Measurements from ENCODE around the gene TSPAN9. TPM values are rescaled to one million over a fixed set of nuclear protein-coding genes. Genes with fewer than 3 reads are reported as not detected.

Gene TSPAN9
- total and polyA plus RNA-seq, 10 of the 15 experiments (the other 5 are each of a cell fraction or from before 2014, with no cell fraction given), result 0.03 to 1.0 (median 0.12) TPM; not detected in 5

GRCh38 chr12:3304436-3305165 lies 227.4 kb downstream of the TSPAN9 start:
- H3K9ac ChIP-seq (ENCODE audit: control insufficient read depth, insufficient read depth, low read length), result no peak overlapping the region
- H3K27ac ChIP-seq (ENCODE audit: control insufficient read depth, insufficient read depth), result no peak overlapping the region
- POLR2A ChIA-PET, result no interaction called here
- no peaks in the 10 kb centered on the region for H3K36me3 ChIP-seq (ENCODE audit: control insufficient read depth in 2 of 2, insufficient read depth in 2 of 2, low read length in 1 of 2)
- H4K20me1 ChIP-seq (ENCODE audit: control insufficient read depth, insufficient read depth), result no peaks in the 10 kb centered on the region
- SMC1A ChIA-PET (ENCODE audit: uncharacterized antibody, unreplicated experiment), result no interaction called here
- in situ Hi-C loops (cut with MboI) (no loop called here), intact Hi-C loops (cut with micrococcal nuclease; ENCODE audit: unreplicated experiment) (no loop called here)
- FAIRE-seq (no peak), ATAC-seq (no peak), DNase-seq (ENCODE audit: low read depth, low spot score) (no peak)
- RAD21 ChIA-PET (ENCODE audit: unreplicated experiment), result no interaction called here
- no peaks in the 10 kb centered on the region for H3K79me2 ChIP-seq (ENCODE audit: control insufficient read depth, insufficient read depth, low read length)
- WGBS (ENCODE audit: insufficient coverage, insufficient replicate concordance, low lambda C conversion rate, missing lambda C conversion rate), result 61% methylated on average over 30 of the region's 30 CpGs
- CTCF ChIA-PET, result no interaction called here
- no TSS peak for BruUV-seq (replicated peaks)
- no peak overlapping the region for H3K4me2 ChIP-seq (ENCODE audit: control insufficient read depth, insufficient read depth)
- H3K4me1 ChIP-seq (ENCODE audit: control insufficient read depth, insufficient read depth, low read length), result no peaks in the 10 kb centered on the region
- no peak overlapping the region for H2AFZ ChIP-seq (ENCODE audit: control insufficient read depth, low read depth, low read length)
- H3K27me3 ChIP-seq (replicated peaks in 1 of 2; ENCODE audit: control insufficient read depth in 2 of 2, insufficient read depth in 2 of 2, low read length in 1 of 2), result no peaks in the 10 kb centered on the region; a peak in 2 of 4 replicates
- no peak overlapping the region for H3K4me3 ChIP-seq
- no peaks in the 10 kb centered on the region for H3K9me3 ChIP-seq (replicated peaks; ENCODE audit: control insufficient read depth, insufficient read depth, low read length)
- TF ChIP-seq ZBTB4 (CRISPR knock-in tag; IDR thresholded peaks at IDR 0.05) (no peak), ESRRA (IDR thresholded peaks at IDR 0.05; ENCODE audit: low read length) (no peak), CHD2 (IDR thresholded peaks at IDR 0.05; ENCODE audit: borderline replicate concordance, low read depth, low read length) (no peak), SMARCA5 (IDR thresholded peaks at IDR 0.05) (no peak), TAF1 (IDR thresholded peaks at IDR 0.05; ENCODE audit: borderline replicate concordance, low read depth, low read length) (no peak), RELA (IDR thresholded peaks at IDR 0.05; ENCODE audit: borderline replicate concordance, partially characterized antibody) (no peak), MTA3 (IDR thresholded peaks at IDR 0.05; ENCODE audit: borderline replicate concordance, low read length) (no peak), BMI1 (IDR thresholded peaks at IDR 0.05; ENCODE audit: borderline replicate concordance) (no peak), ELK1 (IDR thresholded peaks at IDR 0.05; ENCODE audit: low read depth, low read length) (no peak), EED (IDR thresholded peaks at IDR 0.05; ENCODE audit: low read depth) (no peak), TARDBP (IDR thresholded peaks at IDR 0.05; ENCODE audit: borderline replicate concordance) (no peak), RUNX3 (IDR thresholded peaks at IDR 0.05; ENCODE audit: low read length) (no peak), SREBF2 (IDR thresholded peaks at IDR 0.05; ENCODE audit: low read length) (no peak), BRCA1 (IDR thresholded peaks at IDR 0.05; ENCODE audit: low read depth, low read length) (no peak)
- TF ChIP-seq, protein P1, sequence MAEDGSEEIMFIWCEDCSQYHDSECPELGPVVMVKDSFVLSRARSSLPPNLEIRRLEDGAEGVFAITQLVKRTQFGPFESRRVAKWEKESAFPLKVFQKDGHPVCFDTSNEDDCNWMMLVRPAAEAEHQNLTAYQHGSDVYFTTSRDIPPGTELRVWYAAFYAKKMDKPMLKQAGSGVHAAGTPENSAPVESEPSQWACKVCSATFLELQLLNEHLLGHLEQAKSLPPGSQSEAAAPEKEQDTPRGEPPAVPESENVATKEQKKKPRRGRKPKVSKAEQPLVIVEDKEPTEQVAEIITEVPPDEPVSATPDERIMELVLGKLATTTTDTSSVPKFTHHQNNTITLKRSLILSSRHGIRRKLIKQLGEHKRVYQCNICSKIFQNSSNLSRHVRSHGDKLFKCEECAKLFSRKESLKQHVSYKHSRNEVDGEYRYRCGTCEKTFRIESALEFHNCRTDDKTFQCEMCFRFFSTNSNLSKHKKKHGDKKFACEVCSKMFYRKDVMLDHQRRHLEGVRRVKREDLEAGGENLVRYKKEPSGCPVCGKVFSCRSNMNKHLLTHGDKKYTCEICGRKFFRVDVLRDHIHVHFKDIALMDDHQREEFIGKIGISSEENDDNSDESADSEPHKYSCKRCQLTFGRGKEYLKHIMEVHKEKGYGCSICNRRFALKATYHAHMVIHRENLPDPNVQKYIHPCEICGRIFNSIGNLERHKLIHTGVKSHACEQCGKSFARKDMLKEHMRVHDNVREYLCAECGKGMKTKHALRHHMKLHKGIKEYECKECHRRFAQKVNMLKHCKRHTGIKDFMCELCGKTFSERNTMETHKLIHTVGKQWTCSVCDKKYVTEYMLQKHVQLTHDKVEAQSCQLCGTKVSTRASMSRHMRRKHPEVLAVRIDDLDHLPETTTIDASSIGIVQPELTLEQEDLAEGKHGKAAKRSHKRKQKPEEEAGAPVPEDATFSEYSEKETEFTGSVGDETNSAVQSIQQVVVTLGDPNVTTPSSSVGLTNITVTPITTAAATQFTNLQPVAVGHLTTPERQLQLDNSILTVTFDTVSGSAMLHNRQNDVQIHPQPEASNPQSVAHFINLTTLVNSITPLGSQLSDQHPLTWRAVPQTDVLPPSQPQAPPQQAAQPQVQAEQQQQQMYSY (CRISPR knock-in tag; IDR thresholded peaks at IDR 0.05), result no peak
- TF ChIP-seq, protein P2, sequence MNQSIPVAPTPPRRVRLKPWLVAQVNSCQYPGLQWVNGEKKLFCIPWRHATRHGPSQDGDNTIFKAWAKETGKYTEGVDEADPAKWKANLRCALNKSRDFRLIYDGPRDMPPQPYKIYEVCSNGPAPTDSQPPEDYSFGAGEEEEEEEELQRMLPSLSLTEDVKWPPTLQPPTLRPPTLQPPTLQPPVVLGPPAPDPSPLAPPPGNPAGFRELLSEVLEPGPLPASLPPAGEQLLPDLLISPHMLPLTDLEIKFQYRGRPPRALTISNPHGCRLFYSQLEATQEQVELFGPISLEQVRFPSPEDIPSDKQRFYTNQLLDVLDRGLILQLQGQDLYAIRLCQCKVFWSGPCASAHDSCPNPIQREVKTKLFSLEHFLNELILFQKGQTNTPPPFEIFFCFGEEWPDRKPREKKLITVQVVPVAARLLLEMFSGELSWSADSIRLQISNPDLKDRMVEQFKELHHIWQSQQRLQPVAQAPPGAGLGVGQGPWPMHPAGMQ (IDR thresholded peaks at IDR 0.05; ENCODE audit: borderline replicate concordance), result no peak
